HepG2 (cell line): ENCODE results near the gene ALDH3A1. TPM values are rescaled to one million over a fixed set of nuclear protein-coding genes. Genes with fewer than 3 reads are reported as not detected.

Experiments used
- ATAC-seq: fragments of 200-7000 bp; cut with Tn5 transposase; 3 replicates; pipeline ENCODE4 v1.9.1; 2020; ENCODE audit warnings: mild to moderate bottlenecking, moderate library complexity
- BruUV-seq: library from RNA; stranded (reverse); fragments of 400-500 nt; replicated peaks from 2 replicates; lab custom pipeline; 2021; lab: Mats Ljungman, UMichigan
- CTCF ChIA-PET: fragments of 300-600 bp; formaldehyde crosslinking; extraction: SDS; loops from one replicate; lab custom pipeline; 2021; ENCODE audit warnings: low total read pairs, inconsistent platforms, low intra/inter-chr PET ratio; lab: Yijun Ruan, JAX
- POLR2A ChIA-PET: fragments of 350-600 bp; sonication (Branson Sonifier 250); formaldehyde crosslinking; loops from one replicate; lab custom pipeline; 2020; ENCODE audit warnings: antibody characterized with exemption, inconsistent platforms; lab: Yijun Ruan, JAX
- DNase-seq: peaks from one replicate; pipeline ENCODE4 v3.0.0-alpha.2; 2015; ENCODE audit warnings: low spot score
- FAIRE-seq: peaks from 3 replicates; lab custom pipeline; 2011; peaks lifted over from hg19 to GRCh38; lab: Jason Lieb, UNC
- H2AFZ ChIP-seq: one replicate; pipeline ENCODE4 v1.6.1; 2011; ENCODE audit warnings: low read length, inconsistent platforms
- H3K27ac ChIP-seq: fragments of 300-600 bp; 3 replicates; pipeline ENCODE4 v1.8.0; 2011; ENCODE audit warnings: mixed run types, mild to moderate bottlenecking, mixed read lengths, low read length, inconsistent platforms; ENCODE audit not compliant: insufficient read depth; ENCODE audit errors: extremely low read length
- H3K27me3 ChIP-seq, 2 experiments: fragments of 200-600 bp in 1 of 2; 2 replicates in 1 of 2; 3 replicates in 1 of 2; pipeline versions ENCODE4 v1.6.0 to v1.8.0; 2011; ENCODE audit warnings: low read length in 2 of 2, mild to moderate bottlenecking in 2 of 2, moderate library complexity in 2 of 2, inconsistent platforms in 1 of 2; ENCODE audit not compliant: insufficient read depth in 2 of 2, control insufficient read depth in 1 of 2
- H3K36me3 ChIP-seq, 2 experiments: fragments of 200-600 bp in 1 of 2; replicated peaks in 1 of 2; 2 replicates in 1 of 2; 3 replicates in 1 of 2; pipeline versions ENCODE4 v1.5.1 to v1.8.0; 2011; ENCODE audit warnings: low read length in 2 of 2, inconsistent platforms in 1 of 2; ENCODE audit not compliant: insufficient read depth in 2 of 2, control insufficient read depth in 1 of 2
- H3K4me1 ChIP-seq: 2 replicates; pipeline ENCODE4 v1.5.1; 2012; ENCODE audit warnings: low read length, inconsistent platforms; ENCODE audit not compliant: insufficient read depth
- H3K4me2 ChIP-seq: 2 replicates; pipeline ENCODE4 v1.6.0; 2011; ENCODE audit warnings: low read depth, low read length, inconsistent platforms
- H3K4me3 ChIP-seq, 3 experiments: fragments of 200-600 bp in 1 of 3; sonication (generic), shearing (Covaris generic) in 1 of 3; replicated peaks in 1 of 3; 2 replicates each; pipeline ENCODE4 v1.5.1; 2011 to 2016; ENCODE audit warnings: low read length in 3 of 3, inconsistent platforms in 2 of 3, low read depth in 2 of 3, mild to moderate bottlenecking in 2 of 3, control low read depth in 1 of 3, mixed read lengths in 1 of 3; ENCODE audit not compliant: insufficient read depth in 1 of 3
- H3K79me2 ChIP-seq: one replicate; pipeline ENCODE4 v1.6.1; 2011; ENCODE audit warnings: low read length, inconsistent platforms; ENCODE audit not compliant: insufficient read depth
- H3K9ac ChIP-seq: 2 replicates; pipeline ENCODE4 v1.6.0; 2011; ENCODE audit warnings: mild to moderate bottlenecking, low read depth, low read length, inconsistent platforms; ENCODE audit not compliant: insufficient read depth
- H3K9me3 ChIP-seq: 2 replicates; pipeline ENCODE4 v1.5.1; 2012; ENCODE audit warnings: mild to moderate bottlenecking, low read length
- H4K20me1 ChIP-seq: 2 replicates; pipeline ENCODE4 v1.6.0; 2011; ENCODE audit warnings: inconsistent platforms, mild to moderate bottlenecking, low read length, moderate library complexity; ENCODE audit not compliant: insufficient read depth
- FOXA3 ChIP-seq: IDR thresholded peaks from 2 replicates; pipeline ENCODE4 v1.6.1; 2016; ENCODE audit warnings: missing genetic modification reagents, missing compliant biosample characterization
- HNRNPH1 ChIP-seq: fragments of 200-400 bp; formaldehyde crosslinking; optimal IDR thresholded peaks from 2 replicates; pipeline ENCODE3; 2017; ENCODE audit warnings: mild to moderate bottlenecking, low read depth, low read length
- KLF13 ChIP-seq: sonication (generic); formaldehyde crosslinking; IDR thresholded peaks from 2 replicates; pipeline ENCODE4 v1.4.0; 2020; ENCODE audit warnings: mild to moderate bottlenecking, missing genetic modification reagents
- MAZ ChIP-seq, 2 experiments: sonication (generic) in 1 of 2; formaldehyde crosslinking in 1 of 2; IDR thresholded peaks; 2 replicates each; pipeline versions ENCODE4 v1.5.0 to v1.6.1; 2012 to 2020; ENCODE audit warnings: low read depth in 2 of 2, mild to moderate bottlenecking in 2 of 2, borderline replicate concordance in 1 of 2, improper control_type of control experiment in 1 of 2, low read length in 1 of 2, missing genetic modification reagents in 1 of 2, moderate library complexity in 1 of 2
- NR2F6 ChIP-seq, 2 experiments: IDR thresholded peaks; 2 replicates each; pipeline ENCODE4 v1.6.1; 2016; ENCODE audit warnings: antibody characterized with exemption in 1 of 2, mild to moderate bottlenecking in 1 of 2
- PHF8 ChIP-seq: sonication (generic); formaldehyde crosslinking; IDR thresholded peaks from 2 replicates; pipeline ENCODE4 v1.5.0; 2020; ENCODE audit warnings: missing genetic modification reagents
- RXRB ChIP-seq: IDR thresholded peaks from 2 replicates; pipeline ENCODE4 v1.6.1; 2016; ENCODE audit warnings: borderline replicate concordance, missing genetic modification reagents, missing compliant biosample characterization
- TEAD2 ChIP-seq: sonication (generic); formaldehyde crosslinking; IDR thresholded peaks from 2 replicates; pipeline ENCODE4 v1.9.0; 2021; ENCODE audit warnings: missing genetic modification reagents
- YY1 ChIP-seq: IDR thresholded peaks from 2 replicates; pipeline ENCODE4 v1.6.1; 2011; ENCODE audit warnings: low read length, low read depth, moderate library complexity, mild to moderate bottlenecking; ENCODE audit not compliant: insufficient read depth, insufficient replicate concordance
- ZNF337 ChIP-seq: sonication (generic); formaldehyde crosslinking; IDR thresholded peaks from 2 replicates; pipeline ENCODE4 v1.5.1; 2020; ENCODE audit warnings: missing genetic modification reagents, low read depth, mild to moderate bottlenecking, borderline replicate concordance
- WGBS: methylation state at CpG from one replicate; pipeline ENCODE4 v1.1.6; 2017; ENCODE audit warnings: low lambda C conversion rate; 5-methylcytosine and 5-hydroxymethylcytosine counted together
- in situ Hi-C: cut with HindIII; loops from 2 replicates; pipeline ENCODE4 v1.10.0; 2017; ENCODE audit warnings: low pct_unique_long_range_greater_than_20kb; ENCODE audit not compliant: extremely low pct_ligation_motif_present
- intact Hi-C: fragments of 100-400 bp; cut with micrococcal nuclease; formaldehyde crosslinking; loops from one replicate; pipeline ENCODE4 v1.10.0; 2022; ENCODE audit not compliant: unreplicated experiment
- polyA plus RNA-seq, 8 experiments: library from polyadenylated mRNA; depleted of rRNA in 3 of 8; stranded (reverse) in 7 of 8; unstranded in 1 of 8; fragments of >200 nt; fragmentation: Illumina TruSeq in 4 of 8; extraction: Trizol in 4 of 8; gene quantifications; 2 replicates each; pipeline versions ENCODE4 v1.2.1 to v1.2.3, GENCODE V29; 2011 to 2016; ENCODE audit warnings: low read depth in 4 of 8, missing spikeins in 1 of 8, mixed read lengths in 1 of 8; ENCODE audit not compliant: insufficient read depth in 1 of 8
- total RNA-seq, 5 experiments: library from RNA; depleted of rRNA; stranded (reverse); fragments of >200 nt; fragmentation: Illumina TruSeq; extraction: Trizol; gene quantifications; 2 replicates each; pipeline ENCODE4 v1.2.3, GENCODE V29; 2016; ENCODE audit warnings: low read depth in 1 of 5
- TF ChIP-seq, protein P1 (sequence below): sonication (generic); formaldehyde crosslinking; IDR thresholded peaks from 2 replicates; pipeline ENCODE4 v1.5.0; 2020; ENCODE audit warnings: mild to moderate bottlenecking, missing genetic modification reagents
- TF ChIP-seq, protein P2 (sequence below): sonication (generic); formaldehyde crosslinking; IDR thresholded peaks from 2 replicates; pipeline ENCODE4 v1.4.0; 2020; ENCODE audit warnings: missing genetic modification reagents, borderline replicate concordance
- TF ChIP-seq, protein P3 (sequence below): sonication (generic); formaldehyde crosslinking; IDR thresholded peaks from 2 replicates; pipeline ENCODE4 v1.4.0; 2020; ENCODE audit warnings: mild to moderate bottlenecking, missing genetic modification reagents

ALDH3A1 gene
- total and polyA plus RNA-seq, 2 of the 13 experiments (the other 11 are each of a cell fraction or from before 2014, with no cell fraction given): 0.07 to 0.62 TPM

DNA sequence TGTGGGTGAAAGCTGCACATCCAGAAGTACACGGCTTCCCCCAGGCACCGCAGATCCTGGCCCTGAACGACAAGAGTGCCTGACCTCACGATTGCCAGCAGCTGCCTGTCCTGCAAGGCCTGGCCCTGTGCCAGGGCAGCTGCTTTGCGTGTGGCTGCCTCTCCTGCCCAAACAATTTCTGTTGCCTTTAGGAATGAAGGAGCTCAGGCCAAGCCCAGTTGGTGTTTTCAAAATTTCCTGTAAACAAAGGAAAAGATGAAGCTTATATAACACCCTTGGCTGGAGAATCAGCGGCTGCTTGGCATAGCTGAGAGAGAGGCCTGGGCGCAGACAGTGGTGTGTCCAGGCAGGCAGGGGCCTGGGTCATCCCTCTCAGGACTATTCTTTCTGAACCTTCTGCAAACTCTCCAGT, 20.0 kb downstream of the ALDH3A1 start:
- ChIA-PET POLR2A (interaction anchor here (0.8 to 2.8 kb wide), 14 partner anchors 9 to 201 kb away, joined by 3 to 13 read pairs (median 4); partner anchors contain the start of genes ALDH3A2 and SLC47A1), CTCF (no interaction called here)
- peak; percentile 44 for DNase-seq
- no peaks in the 10 kb centered on the region for H3K27me3 ChIP-seq
- no peaks in the 10 kb centered on the region for H3K79me2 ChIP-seq
- H2AFZ ChIP-seq: no peak overlapping the region
- H3K36me3 ChIP-seq: no peaks in the 10 kb centered on the region
- no TSS peak for BruUV-seq
- H4K20me1 ChIP-seq: no peaks in the 10 kb centered on the region
- peaks cover 56% of the 10 kb centered on the region for H3K4me1 ChIP-seq
- 0 out of 2 replicates have a peak overlapping the region, but pooled peaks have one; percentile 25 for H3K9ac ChIP-seq
- peak; percentile 84 for ATAC-seq
- H3K9me3 ChIP-seq: no peaks in the 10 kb centered on the region
- H3K4me3 ChIP-seq: peak overlapping the region in 1 of 3 experiments; percentile 41; a peak in 1 of 6 replicates
- H3K27ac ChIP-seq: peak overlapping the region; percentile 46
- in situ Hi-C loops: no loop called here
- WGBS: 6% methylated on average over 3 of the region's 7 CpGs
- no peak for FAIRE-seq
- peak overlapping the region; percentile 73 for H3K4me2 ChIP-seq
- intact Hi-C loops: loop anchor here (10.0 kb wide), 1 partner anchor 83 kb away; the partner anchor contains the start of gene ALDH3A2
- TF ChIP-seq NR2F6 (IDR thresholded peaks at IDR 0.05): no peak
- peak; percentile 66; the same call in 1 of the 2 replicates for TF ChIP-seq NR2F6 (CRISPR knock-in tag; IDR thresholded peaks at IDR 0.05)
- TF ChIP-seq RXRB (CRISPR knock-in tag): 0 out of 2 replicates have a peak, but pooled peaks have one; percentile 25
- TF ChIP-seq, protein P1, sequence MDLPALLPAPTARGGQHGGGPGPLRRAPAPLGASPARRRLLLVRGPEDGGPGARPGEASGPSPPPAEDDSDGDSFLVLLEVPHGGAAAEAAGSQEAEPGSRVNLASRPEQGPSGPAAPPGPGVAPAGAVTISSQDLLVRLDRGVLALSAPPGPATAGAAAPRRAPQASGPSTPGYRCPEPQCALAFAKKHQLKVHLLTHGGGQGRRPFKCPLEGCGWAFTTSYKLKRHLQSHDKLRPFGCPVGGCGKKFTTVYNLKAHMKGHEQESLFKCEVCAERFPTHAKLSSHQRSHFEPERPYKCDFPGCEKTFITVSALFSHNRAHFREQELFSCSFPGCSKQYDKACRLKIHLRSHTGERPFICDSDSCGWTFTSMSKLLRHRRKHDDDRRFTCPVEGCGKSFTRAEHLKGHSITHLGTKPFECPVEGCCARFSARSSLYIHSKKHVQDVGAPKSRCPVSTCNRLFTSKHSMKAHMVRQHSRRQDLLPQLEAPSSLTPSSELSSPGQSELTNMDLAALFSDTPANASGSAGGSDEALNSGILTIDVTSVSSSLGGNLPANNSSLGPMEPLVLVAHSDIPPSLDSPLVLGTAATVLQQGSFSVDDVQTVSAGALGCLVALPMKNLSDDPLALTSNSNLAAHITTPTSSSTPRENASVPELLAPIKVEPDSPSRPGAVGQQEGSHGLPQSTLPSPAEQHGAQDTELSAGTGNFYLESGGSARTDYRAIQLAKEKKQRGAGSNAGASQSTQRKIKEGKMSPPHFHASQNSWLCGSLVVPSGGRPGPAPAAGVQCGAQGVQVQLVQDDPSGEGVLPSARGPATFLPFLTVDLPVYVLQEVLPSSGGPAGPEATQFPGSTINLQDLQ (CRISPR knock-in tag): no peak
- TF ChIP-seq PHF8 (CRISPR knock-in tag): 0 out of 2 replicates have a peak, but pooled peaks have one; percentile 22
- 0 out of 2 replicates have a peak, but pooled peaks have one; percentile 30 for TF ChIP-seq FOXA3 (CRISPR knock-in tag)
- TF ChIP-seq, protein P2, sequence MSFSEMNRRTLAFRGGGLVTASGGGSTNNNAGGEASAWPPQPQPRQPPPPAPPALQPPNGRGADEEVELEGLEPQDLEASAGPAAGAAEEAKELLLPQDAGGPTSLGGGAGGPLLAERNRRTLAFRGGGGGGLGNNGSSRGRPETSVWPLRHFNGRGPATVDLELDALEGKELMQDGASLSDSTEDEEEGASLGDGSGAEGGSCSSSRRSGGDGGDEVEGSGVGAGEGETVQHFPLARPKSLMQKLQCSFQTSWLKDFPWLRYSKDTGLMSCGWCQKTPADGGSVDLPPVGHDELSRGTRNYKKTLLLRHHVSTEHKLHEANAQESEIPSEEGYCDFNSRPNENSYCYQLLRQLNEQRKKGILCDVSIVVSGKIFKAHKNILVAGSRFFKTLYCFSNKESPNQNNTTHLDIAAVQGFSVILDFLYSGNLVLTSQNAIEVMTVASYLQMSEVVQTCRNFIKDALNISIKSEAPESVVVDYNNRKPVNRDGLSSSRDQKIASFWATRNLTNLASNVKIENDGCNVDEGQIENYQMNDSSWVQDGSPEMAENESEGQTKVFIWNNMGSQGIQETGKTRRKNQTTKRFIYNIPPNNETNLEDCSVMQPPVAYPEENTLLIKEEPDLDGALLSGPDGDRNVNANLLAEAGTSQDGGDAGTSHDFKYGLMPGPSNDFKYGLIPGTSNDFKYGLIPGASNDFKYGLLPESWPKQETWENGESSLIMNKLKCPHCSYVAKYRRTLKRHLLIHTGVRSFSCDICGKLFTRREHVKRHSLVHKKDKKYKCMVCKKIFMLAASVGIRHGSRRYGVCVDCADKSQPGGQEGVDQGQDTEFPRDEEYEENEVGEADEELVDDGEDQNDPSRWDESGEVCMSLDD: no peak
- TF ChIP-seq TEAD2: no peak
- TF ChIP-seq, protein P3, sequence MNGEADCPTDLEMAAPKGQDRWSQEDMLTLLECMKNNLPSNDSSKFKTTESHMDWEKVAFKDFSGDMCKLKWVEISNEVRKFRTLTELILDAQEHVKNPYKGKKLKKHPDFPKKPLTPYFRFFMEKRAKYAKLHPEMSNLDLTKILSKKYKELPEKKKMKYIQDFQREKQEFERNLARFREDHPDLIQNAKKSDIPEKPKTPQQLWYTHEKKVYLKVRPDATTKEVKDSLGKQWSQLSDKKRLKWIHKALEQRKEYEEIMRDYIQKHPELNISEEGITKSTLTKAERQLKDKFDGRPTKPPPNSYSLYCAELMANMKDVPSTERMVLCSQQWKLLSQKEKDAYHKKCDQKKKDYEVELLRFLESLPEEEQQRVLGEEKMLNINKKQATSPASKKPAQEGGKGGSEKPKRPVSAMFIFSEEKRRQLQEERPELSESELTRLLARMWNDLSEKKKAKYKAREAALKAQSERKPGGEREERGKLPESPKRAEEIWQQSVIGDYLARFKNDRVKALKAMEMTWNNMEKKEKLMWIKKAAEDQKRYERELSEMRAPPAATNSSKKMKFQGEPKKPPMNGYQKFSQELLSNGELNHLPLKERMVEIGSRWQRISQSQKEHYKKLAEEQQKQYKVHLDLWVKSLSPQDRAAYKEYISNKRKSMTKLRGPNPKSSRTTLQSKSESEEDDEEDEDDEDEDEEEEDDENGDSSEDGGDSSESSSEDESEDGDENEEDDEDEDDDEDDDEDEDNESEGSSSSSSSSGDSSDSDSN (CRISPR knock-in tag): 0 out of 2 replicates have a peak, but pooled peaks have one; percentile 24
- no peak for TF ChIP-seq YY1
- TF ChIP-seq MAZ (IDR thresholded peaks at IDR 0.05; ENCODE audit: borderline replicate concordance, low read depth, low read length): no peak
- no peak for TF ChIP-seq MAZ (CRISPR knock-in tag; IDR thresholded peaks at IDR 0.05; ENCODE audit: low read depth)
- no peak for TF ChIP-seq ZNF337 (CRISPR knock-in tag)
- no peak for TF ChIP-seq HNRNPH1
- TF ChIP-seq KLF13 (CRISPR knock-in tag): no peak
